Liver (tissue), 9 donors: ENCODE measurements around the gene VN1R5. TPM values are rescaled to one million over a fixed set of nuclear protein-coding genes. Genes with fewer than 3 reads are reported as not detected.

Source experiments
- DNase-seq: peaks from one replicate; pipeline ENCODE4 v3.0.0-alpha.2; 2017; ENCODE audit warnings: low spot score
- H3K27ac ChIP-seq, 2 donors: one replicate each; pipeline ENCODE4 v1.7.0; 2013; ENCODE audit warnings: inconsistent platforms in 2 of 2, low read length in 2 of 2, control low read depth in 1 of 2, low read depth in 1 of 2, mild to moderate bottlenecking in 1 of 2
- H3K27me3 ChIP-seq, 4 donors: one replicate each; pipeline versions ENCODE4 v1.6.1 to v1.7.0; 2013; ENCODE audit warnings: low read length in 3 of 4, inconsistent platforms in 1 of 4, mild to moderate bottlenecking in 1 of 4, moderate library complexity in 1 of 4; ENCODE audit not compliant: control insufficient read depth in 4 of 4, insufficient read depth in 4 of 4
- H3K36me3 ChIP-seq, 4 donors: one replicate each; pipeline versions ENCODE4 v1.6.1 to v1.7.0; 2013; ENCODE audit warnings: low read length in 3 of 4, mild to moderate bottlenecking in 3 of 4, low read depth in 1 of 4, moderate library complexity in 1 of 4; ENCODE audit not compliant: control insufficient read depth in 4 of 4, insufficient read depth in 3 of 4
- H3K4me1 ChIP-seq, 4 donors: one replicate each; pipeline versions ENCODE4 v1.6.1 to v1.7.0; 2013; ENCODE audit warnings: low read length in 3 of 4, mild to moderate bottlenecking in 3 of 4, moderate library complexity in 1 of 4; ENCODE audit not compliant: control insufficient read depth in 4 of 4, insufficient read depth in 4 of 4
- H3K4me3 ChIP-seq, 3 donors: one replicate each; pipeline versions ENCODE4 v1.6.1 to v1.7.0; 2013; ENCODE audit warnings: low read length in 3 of 3, control low read depth in 1 of 3, low read depth in 1 of 3, mild to moderate bottlenecking in 1 of 3
- H3K9ac ChIP-seq, 2 donors: one replicate each; pipeline ENCODE4 v1.7.0; 2013; ENCODE audit warnings: low read length in 2 of 2, mild to moderate bottlenecking in 2 of 2, moderate library complexity in 2 of 2, control low read depth in 1 of 2, low read depth in 1 of 2
- H3K9me3 ChIP-seq, 4 donors: one replicate each; pipeline versions ENCODE4 v1.6.1 to v1.7.0; 2013; ENCODE audit warnings: low read length in 3 of 4; ENCODE audit not compliant: control insufficient read depth in 4 of 4
- EGR1 ChIP-seq, 2 donors: IDR thresholded peaks; 2 replicates each; pipeline ENCODE4 v1.6.1; 2016 to 2018; ENCODE audit warnings: antibody characterized with exemption in 2 of 2, low read depth in 2 of 2
- FOXA1 ChIP-seq: IDR thresholded peaks from 2 replicates; pipeline ENCODE4 v1.6.1; 2016; ENCODE audit warnings: antibody characterized with exemption
- FOXA2 ChIP-seq: IDR thresholded peaks from 2 replicates; pipeline ENCODE4 v1.6.1; 2016; ENCODE audit warnings: antibody characterized with exemption
- HNF4A ChIP-seq, 2 donors: conservative IDR thresholded peaks; 2 replicates each; pipeline ENCODE4 v1.6.1; 2016; ENCODE audit warnings: antibody characterized with exemption in 2 of 2, mild to moderate bottlenecking in 2 of 2
- NR2F2 ChIP-seq: IDR thresholded peaks from 2 replicates; pipeline ENCODE4 v1.6.1; 2016; ENCODE audit warnings: antibody characterized with exemption
- RAD21 ChIP-seq, 2 donors: IDR thresholded peaks; 2 replicates each; pipeline ENCODE4 v1.6.1; 2016; ENCODE audit warnings: antibody characterized with exemption in 2 of 2, mild to moderate bottlenecking in 2 of 2
- RXRA ChIP-seq, 2 donors: IDR thresholded peaks; 2 replicates each; pipeline ENCODE4 v1.6.1; 2017 to 2018; ENCODE audit warnings: antibody characterized with exemption in 2 of 2, mild to moderate bottlenecking in 1 of 2
- SP1 ChIP-seq: IDR thresholded peaks from 2 replicates; pipeline ENCODE4 v1.6.1; 2018; ENCODE audit warnings: antibody characterized with exemption, mild to moderate bottlenecking
- TAF1 ChIP-seq: conservative IDR thresholded peaks from 2 replicates; pipeline ENCODE4 v1.6.1; 2016; ENCODE audit warnings: antibody characterized with exemption, mild to moderate bottlenecking
- YY1 ChIP-seq: IDR thresholded peaks from 2 replicates; pipeline ENCODE4 v1.6.1; 2016; ENCODE audit warnings: antibody characterized with exemption, mild to moderate bottlenecking
- WGBS: extraction: QIAGEN DNeasy Blood & Tissue Kit; methylation state at CpG from one replicate; pipeline ENCODE4 v1.1.7; 2013; 5-methylcytosine and 5-hydroxymethylcytosine counted together
- polyA plus RNA-seq, 2 donors: library from polyadenylated mRNA; stranded (reverse) in 1 of 2; unstranded in 1 of 2; fragments of 200-250 nt in 1 of 2; fragments of >200 nt in 1 of 2; fragmentation: Nextera tagmentation in 1 of 2; extraction: Ambion mirVana in 1 of 2; gene quantifications; one replicate each; pipeline versions ENCODE4 v1.2.1 to v1.2.3, GENCODE V29; 2013 to 2015
- total RNA-seq, 2 donors: library from RNA; depleted of rRNA; stranded (reverse); fragments of >200 nt; gene quantifications; one replicate each; pipeline ENCODE4 v1.2.3, GENCODE V29; 2014
- TF ChIP-seq, protein P1 (sequence below): IDR thresholded peaks from 2 replicates; pipeline ENCODE4 v1.6.1; 2016; ENCODE audit warnings: antibody characterized with exemption
- TF ChIP-seq, protein P2 (sequence below): IDR thresholded peaks from 2 replicates; pipeline ENCODE4 v1.6.1; 2016; ENCODE audit warnings: antibody characterized with exemption, mild to moderate bottlenecking
- TF ChIP-seq, protein P3 (sequence below): fragments of 150-350 bp; IDR thresholded peaks from 2 replicates; pipeline ENCODE4 v1.5.1; 2017; ENCODE audit warnings: improper control_type of control experiment, low read depth, low read length; ENCODE audit not compliant: missing input control
- TF ChIP-seq, protein P4 (sequence below): IDR thresholded peaks from 2 replicates; pipeline ENCODE4 v1.6.1; 2016; ENCODE audit warnings: antibody characterized with exemption
- TF ChIP-seq, protein P5 (sequence below): IDR thresholded peaks from 2 replicates; pipeline ENCODE4 v1.6.1; 2016; ENCODE audit warnings: antibody characterized with exemption
- donor health status: healthy.
- donor health status: healthy.
- donor health status: healthy.
- donor health status: healthy.
- donor health status: healthy.

Gene VN1R5
- total and polyA plus RNA-seq, 4 donors: not detected

DNA sequence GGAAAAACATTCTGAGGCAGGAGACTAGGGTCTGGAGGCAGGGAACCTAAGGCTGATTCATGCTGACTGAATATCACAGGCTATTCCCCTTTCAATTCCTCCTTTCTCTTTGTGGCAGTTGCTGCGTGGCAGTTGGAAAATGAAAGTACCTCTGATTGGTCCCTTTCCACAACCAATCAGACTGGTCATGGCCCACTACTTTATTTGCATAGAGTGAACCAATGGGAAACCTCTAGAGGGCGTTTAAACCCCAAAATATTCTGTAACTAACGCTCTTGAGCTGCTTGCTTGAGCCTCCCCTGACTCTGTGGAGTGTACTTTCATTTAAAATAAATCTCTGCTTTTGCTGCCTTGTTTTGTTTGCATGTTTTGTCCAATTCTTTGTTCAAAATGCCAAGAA is 27.7 kb upstream of the VN1R5 start:
- Histone ChIP-seq H3K4me3 (no peak overlapping the region), H3K36me3 (no peaks in the 10 kb centered on the region), H3K27ac (no peak overlapping the region), H3K9ac (no peak overlapping the region), H3K27me3 (no peaks in the 10 kb centered on the region), H3K9me3 (peaks cover 0 to 18% (median 9%) of the 10 kb centered on the region in 4 donors), H3K4me1 (no peaks in the 10 kb centered on the region)
- DNase-seq: no peak
- 57% methylated on average over 3 of the region's 3 CpGs for WGBS
- TF ChIP-seq YY1 (no peak), HNF4A (conservative IDR thresholded peaks at IDR 0.05) (no peak)

DNA sequence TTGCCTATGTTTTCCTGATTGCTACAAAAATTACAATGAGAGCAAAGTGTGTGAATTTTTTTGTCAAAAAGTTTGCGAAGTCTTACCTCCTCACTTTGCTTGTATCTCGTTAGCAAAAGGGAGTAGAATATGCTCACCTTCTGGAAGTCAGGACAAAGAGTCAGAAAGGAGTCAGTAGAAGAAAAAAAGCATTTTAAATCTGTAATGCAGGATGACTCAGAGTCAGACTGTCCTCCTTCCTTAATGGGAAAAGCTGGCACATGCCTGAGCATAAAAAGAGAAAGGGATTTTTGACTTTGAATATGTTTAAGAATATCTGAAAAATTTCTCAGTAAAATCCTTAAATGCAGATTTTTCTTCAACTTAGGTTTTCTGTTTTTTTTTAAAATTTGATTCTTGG is 14.2 kb upstream of the VN1R5 start:
- DNase-seq: no peak
- no peaks in the 10 kb centered on the region for H3K27me3 ChIP-seq
- H3K27ac ChIP-seq: no peak overlapping the region
- H3K36me3 ChIP-seq: no peaks in the 10 kb centered on the region
- no peak for TF ChIP-seq FOXA1
- TF ChIP-seq, protein P1, sequence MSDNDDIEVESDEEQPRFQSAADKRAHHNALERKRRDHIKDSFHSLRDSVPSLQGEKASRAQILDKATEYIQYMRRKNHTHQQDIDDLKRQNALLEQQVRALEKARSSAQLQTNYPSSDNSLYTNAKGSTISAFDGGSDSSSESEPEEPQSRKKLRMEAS: no peak
- TF ChIP-seq, protein P2, sequence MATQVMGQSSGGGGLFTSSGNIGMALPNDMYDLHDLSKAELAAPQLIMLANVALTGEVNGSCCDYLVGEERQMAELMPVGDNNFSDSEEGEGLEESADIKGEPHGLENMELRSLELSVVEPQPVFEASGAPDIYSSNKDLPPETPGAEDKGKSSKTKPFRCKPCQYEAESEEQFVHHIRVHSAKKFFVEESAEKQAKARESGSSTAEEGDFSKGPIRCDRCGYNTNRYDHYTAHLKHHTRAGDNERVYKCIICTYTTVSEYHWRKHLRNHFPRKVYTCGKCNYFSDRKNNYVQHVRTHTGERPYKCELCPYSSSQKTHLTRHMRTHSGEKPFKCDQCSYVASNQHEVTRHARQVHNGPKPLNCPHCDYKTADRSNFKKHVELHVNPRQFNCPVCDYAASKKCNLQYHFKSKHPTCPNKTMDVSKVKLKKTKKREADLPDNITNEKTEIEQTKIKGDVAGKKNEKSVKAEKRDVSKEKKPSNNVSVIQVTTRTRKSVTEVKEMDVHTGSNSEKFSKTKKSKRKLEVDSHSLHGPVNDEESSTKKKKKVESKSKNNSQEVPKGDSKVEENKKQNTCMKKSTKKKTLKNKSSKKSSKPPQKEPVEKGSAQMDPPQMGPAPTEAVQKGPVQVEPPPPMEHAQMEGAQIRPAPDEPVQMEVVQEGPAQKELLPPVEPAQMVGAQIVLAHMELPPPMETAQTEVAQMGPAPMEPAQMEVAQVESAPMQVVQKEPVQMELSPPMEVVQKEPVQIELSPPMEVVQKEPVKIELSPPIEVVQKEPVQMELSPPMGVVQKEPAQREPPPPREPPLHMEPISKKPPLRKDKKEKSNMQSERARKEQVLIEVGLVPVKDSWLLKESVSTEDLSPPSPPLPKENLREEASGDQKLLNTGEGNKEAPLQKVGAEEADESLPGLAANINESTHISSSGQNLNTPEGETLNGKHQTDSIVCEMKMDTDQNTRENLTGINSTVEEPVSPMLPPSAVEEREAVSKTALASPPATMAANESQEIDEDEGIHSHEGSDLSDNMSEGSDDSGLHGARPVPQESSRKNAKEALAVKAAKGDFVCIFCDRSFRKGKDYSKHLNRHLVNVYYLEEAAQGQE: no peak
- TF ChIP-seq, protein P3, sequence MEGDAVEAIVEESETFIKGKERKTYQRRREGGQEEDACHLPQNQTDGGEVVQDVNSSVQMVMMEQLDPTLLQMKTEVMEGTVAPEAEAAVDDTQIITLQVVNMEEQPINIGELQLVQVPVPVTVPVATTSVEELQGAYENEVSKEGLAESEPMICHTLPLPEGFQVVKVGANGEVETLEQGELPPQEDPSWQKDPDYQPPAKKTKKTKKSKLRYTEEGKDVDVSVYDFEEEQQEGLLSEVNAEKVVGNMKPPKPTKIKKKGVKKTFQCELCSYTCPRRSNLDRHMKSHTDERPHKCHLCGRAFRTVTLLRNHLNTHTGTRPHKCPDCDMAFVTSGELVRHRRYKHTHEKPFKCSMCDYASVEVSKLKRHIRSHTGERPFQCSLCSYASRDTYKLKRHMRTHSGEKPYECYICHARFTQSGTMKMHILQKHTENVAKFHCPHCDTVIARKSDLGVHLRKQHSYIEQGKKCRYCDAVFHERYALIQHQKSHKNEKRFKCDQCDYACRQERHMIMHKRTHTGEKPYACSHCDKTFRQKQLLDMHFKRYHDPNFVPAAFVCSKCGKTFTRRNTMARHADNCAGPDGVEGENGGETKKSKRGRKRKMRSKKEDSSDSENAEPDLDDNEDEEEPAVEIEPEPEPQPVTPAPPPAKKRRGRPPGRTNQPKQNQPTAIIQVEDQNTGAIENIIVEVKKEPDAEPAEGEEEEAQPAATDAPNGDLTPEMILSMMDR: no peak
- no peak for TF ChIP-seq RAD21 (IDR thresholded peaks at IDR 0.05)
- TF ChIP-seq NR2F2: no peak
- TF ChIP-seq FOXA2: no peak
- TF ChIP-seq SP1: no peak
- peaks cover 2 to 7% (median 4%) of the 10 kb centered on the region in 4 donors for H3K9me3 ChIP-seq
- no peaks in the 10 kb centered on the region for H3K4me1 ChIP-seq
- 73% methylated on average over 2 of the region's 2 CpGs for WGBS
- H3K4me3 ChIP-seq: no peak overlapping the region
- H3K9ac ChIP-seq: no peak overlapping the region

DNA sequence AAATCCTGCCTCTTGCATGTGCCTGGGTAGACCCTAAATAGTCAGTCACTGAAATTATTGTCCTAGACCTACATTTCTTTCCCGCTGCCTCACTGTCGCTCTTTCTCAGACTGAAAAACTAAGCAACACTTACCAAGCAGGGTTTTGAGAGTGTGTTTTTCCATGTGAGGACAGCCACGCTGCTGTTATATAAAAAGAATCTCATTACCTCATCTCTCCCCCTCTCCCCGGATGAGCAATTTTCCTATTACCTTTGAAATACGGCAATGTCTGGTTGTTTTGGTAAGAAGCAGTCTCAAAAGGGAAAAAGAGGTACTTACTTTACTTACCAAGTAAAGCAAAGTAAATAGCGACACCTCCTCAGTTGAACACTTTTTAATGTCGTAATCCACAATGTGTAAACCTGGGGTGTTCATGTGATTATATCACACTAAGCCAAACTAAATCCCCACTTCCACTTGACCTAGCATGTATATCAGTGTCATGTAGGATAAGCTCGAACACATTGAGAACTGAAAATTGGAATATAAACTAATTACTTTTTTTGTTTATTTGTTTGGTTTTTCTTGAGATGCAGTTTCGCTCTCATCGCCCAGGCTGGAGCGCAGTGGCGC is 12.2 kb upstream of the VN1R5 start:
- no peak overlapping the region for H3K27ac ChIP-seq
- H3K36me3 ChIP-seq: no peaks in the 10 kb centered on the region
- H3K4me1 ChIP-seq: no peaks in the 10 kb centered on the region
- H3K9ac ChIP-seq: no peak overlapping the region
- no peaks in the 10 kb centered on the region for H3K27me3 ChIP-seq
- WGBS: 89% methylated on average over 12 of the region's 12 CpGs
- no peak overlapping the region for H3K4me3 ChIP-seq
- no peak for DNase-seq
- peaks cover 2 to 4% (median 3%) of the 10 kb centered on the region in 4 donors for H3K9me3 ChIP-seq
- TF ChIP-seq SP1 (no peak), RXRA (IDR thresholded peaks at IDR 0.05) (no peak), FOXA1 (no peak), TAF1 (no peak), YY1 (no peak), EGR1 (IDR thresholded peaks at IDR 0.05; ENCODE audit: low read depth in 2 of 2) (no peak), NR2F2 (no peak), FOXA2 (no peak), RAD21 (IDR thresholded peaks at IDR 0.05) (no peak)
- TF ChIP-seq, protein P1: no peak
- TF ChIP-seq, protein P4, sequence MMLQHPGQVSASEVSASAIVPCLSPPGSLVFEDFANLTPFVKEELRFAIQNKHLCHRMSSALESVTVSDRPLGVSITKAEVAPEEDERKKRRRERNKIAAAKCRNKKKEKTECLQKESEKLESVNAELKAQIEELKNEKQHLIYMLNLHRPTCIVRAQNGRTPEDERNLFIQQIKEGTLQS: no peak
- TF ChIP-seq, protein P5, sequence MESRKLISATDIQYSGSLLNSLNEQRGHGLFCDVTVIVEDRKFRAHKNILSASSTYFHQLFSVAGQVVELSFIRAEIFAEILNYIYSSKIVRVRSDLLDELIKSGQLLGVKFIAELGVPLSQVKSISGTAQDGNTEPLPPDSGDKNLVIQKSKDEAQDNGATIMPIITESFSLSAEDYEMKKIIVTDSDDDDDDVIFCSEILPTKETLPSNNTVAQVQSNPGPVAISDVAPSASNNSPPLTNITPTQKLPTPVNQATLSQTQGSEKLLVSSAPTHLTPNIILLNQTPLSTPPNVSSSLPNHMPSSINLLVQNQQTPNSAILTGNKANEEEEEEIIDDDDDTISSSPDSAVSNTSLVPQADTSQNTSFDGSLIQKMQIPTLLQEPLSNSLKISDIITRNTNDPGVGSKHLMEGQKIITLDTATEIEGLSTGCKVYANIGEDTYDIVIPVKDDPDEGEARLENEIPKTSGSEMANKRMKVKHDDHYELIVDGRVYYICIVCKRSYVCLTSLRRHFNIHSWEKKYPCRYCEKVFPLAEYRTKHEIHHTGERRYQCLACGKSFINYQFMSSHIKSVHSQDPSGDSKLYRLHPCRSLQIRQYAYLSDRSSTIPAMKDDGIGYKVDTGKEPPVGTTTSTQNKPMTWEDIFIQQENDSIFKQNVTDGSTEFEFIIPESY: no peak
- TF ChIP-seq, protein P2: no peak
